Neural progenitor cell (in vitro differentiated cells): Measurements from ENCODE around the gene UBE2D2. TPM values are rescaled to one million over a fixed set of nuclear protein-coding genes. Genes with fewer than 3 reads are reported as not detected.

ENCODE experiments used
- DNase-seq: peaks from one replicate; pipeline ENCODE4 v3.0.0-alpha.2; 2016; ENCODE audit warnings: low spot score
- H2AFZ ChIP-seq: fragments of 200-600 bp; sonication (generic); replicated peaks from 2 replicates; pipeline ENCODE4 v1.6.1; 2016; ENCODE audit warnings: antibody characterized with exemption
- H3F3A ChIP-seq: fragments of 200-600 bp; sonication (generic); 2 replicates; pipeline ENCODE4 v1.6.1; 2016; ENCODE audit warnings: antibody characterized with exemption, low read depth
- H3K27ac ChIP-seq: fragments of 200-600 bp; sonication (generic); 2 replicates; pipeline ENCODE4 v1.5.1; 2016; ENCODE audit warnings: mild to moderate bottlenecking
- H3K27me3 ChIP-seq: fragments of 200-600 bp; sonication (generic); 2 replicates; pipeline ENCODE4 v1.6.1; 2016; ENCODE audit warnings: mild to moderate bottlenecking, moderate library complexity
- H3K36me3 ChIP-seq: fragments of 200-600 bp; sonication (generic); 2 replicates; pipeline ENCODE4 v1.5.1; 2016
- H3K4me1 ChIP-seq: fragments of 200-600 bp; sonication (generic); 2 replicates; pipeline ENCODE4 v1.6.1; 2016; ENCODE audit warnings: mixed run types
- H3K4me2 ChIP-seq: fragments of 200-600 bp; sonication (generic); 2 replicates; pipeline ENCODE4 v1.6.1; 2016
- H3K4me3 ChIP-seq: fragments of 200-600 bp; sonication (generic); 2 replicates; pipeline ENCODE4 v1.5.1; 2016
- H3K79me2 ChIP-seq: fragments of 200-600 bp; sonication (generic); 2 replicates; pipeline ENCODE4 v1.6.1; 2016; ENCODE audit warnings: low read depth
- H3K9ac ChIP-seq: fragments of 200-600 bp; sonication (generic); 2 replicates; pipeline ENCODE4 v1.6.1; 2016
- H3K9me3 ChIP-seq: fragments of 200-600 bp; sonication (generic); 2 replicates; pipeline ENCODE4 v1.5.1; 2016; ENCODE audit warnings: low read depth
- H4K20me1 ChIP-seq: fragments of 200-600 bp; sonication (generic); 2 replicates; pipeline ENCODE4 v1.6.1; 2016; ENCODE audit warnings: low read depth
- H3K27ac Mint-ChIP-seq: 3 replicates; pipeline ENCODE4 v1.8.0; 2021; ENCODE audit warnings: mixed read lengths
- H3K27me3 Mint-ChIP-seq: 2 replicates; pipeline ENCODE4 v1.8.0; 2022; ENCODE audit warnings: low read depth, mild to moderate bottlenecking, inconsistent platforms, moderate library complexity, mixed read lengths; ENCODE audit not compliant: insufficient read depth
- H3K36me3 Mint-ChIP-seq: 3 replicates; pipeline ENCODE4 v1.8.0; 2021; ENCODE audit warnings: mixed read lengths
- H3K4me1 Mint-ChIP-seq: 3 replicates; pipeline ENCODE4 v1.8.0; 2021; ENCODE audit warnings: mixed read lengths
- H3K4me3 Mint-ChIP-seq: 3 replicates; pipeline ENCODE4 v1.8.0; 2021; ENCODE audit warnings: mild to moderate bottlenecking, moderate library complexity, mixed read lengths
- H3K9me3 Mint-ChIP-seq: 3 replicates; pipeline ENCODE4 v1.8.0; 2020; ENCODE audit warnings: mixed read lengths
- CTCF ChIP-seq: fragments of 200-600 bp; sonication (generic); IDR thresholded peaks from 2 replicates; pipeline ENCODE4 v1.5.1; 2017; ENCODE audit warnings: antibody characterized with exemption, mild to moderate bottlenecking
- EZH2 ChIP-seq: fragments of 200-600 bp; sonication (generic); IDR thresholded peaks from 2 replicates; pipeline ENCODE4 v1.6.1; 2017; ENCODE audit warnings: antibody characterized with exemption, mild to moderate bottlenecking, moderate library complexity
- EZH2phosphoT487 ChIP-seq: fragments of 200-600 bp; sonication (generic); IDR thresholded peaks from 2 replicates; pipeline ENCODE4 v1.6.1; 2017; ENCODE audit warnings: antibody characterized with exemption
- total RNA-seq: library from RNA; depleted of rRNA; stranded (reverse); fragments of >200 nt; gene quantifications from 2 replicates; pipeline ENCODE4 v1.2.3, GENCODE V29; 2015; ENCODE audit warnings: low replicate concordance

The UBE2D2 gene
- total RNA-seq, 1 donor from 2014 or later = 141 TPM

GRCh38 chr5:139646912-139647505 is 85.9 kb downstream of the UBE2D2 start:
- Histone ChIP-seq H3K27ac (no peak overlapping the region), H3K79me2 (peaks cover 18% of the 10 kb centered on the region), H2AFZ (no peak overlapping the region), H3K27me3 (peaks cover 42% of the 10 kb centered on the region), H3K4me1 (peaks cover 42% of the 10 kb centered on the region), H3K9me3 (no peaks in the 10 kb centered on the region), H3F3A (peaks cover 49% of the 10 kb centered on the region), H3K4me2 (peak overlapping the region; percentile 97), H4K20me1 (peaks cover 38% of the 10 kb centered on the region), H3K4me3 (peak overlapping the region; percentile 89), H3K9ac (no peak overlapping the region), H3K36me3 (no peaks in the 10 kb centered on the region)
- H3K9me3 Mint-ChIP-seq = no peaks in the 10 kb centered on the region
- H3K4me3 Mint-ChIP-seq = peak overlapping the region; percentile 87
- H3K36me3 Mint-ChIP-seq = peaks cover 5% of the 10 kb centered on the region
- peaks cover 22% of the 10 kb centered on the region for H3K27me3 Mint-ChIP-seq
- peaks cover 48% of the 10 kb centered on the region for H3K4me1 Mint-ChIP-seq
- no peak for TF ChIP-seq EZH2phosphoT487
- no peak for TF ChIP-seq EZH2
- no peak for TF ChIP-seq CTCF
- H3K27ac Mint-ChIP-seq = no peak overlapping the region
- DNase-seq = peak; percentile 67

GRCh38 chr5:139647506-139648204 is 86.5 kb downstream of the UBE2D2 start:
- Histone ChIP-seq H3F3A (peaks cover 56% of the 10 kb centered on the region), H3K4me2 (peak overlapping the region; percentile 97), H2AFZ (no peak overlapping the region), H4K20me1 (peaks cover 34% of the 10 kb centered on the region), H3K27ac (no peak overlapping the region), H3K9ac (no peak overlapping the region), H3K4me3 (peak overlapping the region; percentile 89), H3K9me3 (no peaks in the 10 kb centered on the region), H3K4me1 (peaks cover 46% of the 10 kb centered on the region), H3K36me3 (no peaks in the 10 kb centered on the region), H3K27me3 (peaks cover 42% of the 10 kb centered on the region), H3K79me2 (peaks cover 24% of the 10 kb centered on the region)
- peaks cover 5% of the 10 kb centered on the region for H3K36me3 Mint-ChIP-seq
- H3K27ac Mint-ChIP-seq = no peak overlapping the region
- DNase-seq = peak; percentile 49
- peaks cover 22% of the 10 kb centered on the region for H3K27me3 Mint-ChIP-seq
- no peaks in the 10 kb centered on the region for H3K9me3 Mint-ChIP-seq
- no peak for TF ChIP-seq CTCF
- no peak for TF ChIP-seq EZH2phosphoT487
- no peak for TF ChIP-seq EZH2
- H3K4me1 Mint-ChIP-seq = peaks cover 50% of the 10 kb centered on the region
- peak overlapping the region; percentile 87 for H3K4me3 Mint-ChIP-seq

GRCh38 chr5:139648205-139649081 is 87.3 kb downstream of the UBE2D2 start, which contains the start of gene CXXC5:
Gene CXXC5 (plus strand): TSS chr5:139648349. CDS start chr5:139680524, 32,175 bp downstream.
- H3F3A ChIP-seq = peaks cover 59% of the 10 kb centered on the region
- H3K4me3 ChIP-seq = peak within 1 kb of the TSS; percentile 89
- peak within 1 kb of the TSS; percentile 97 for H3K4me2 ChIP-seq
- H3K4me1 ChIP-seq = peaks cover 46% of the 10 kb centered on the region
- H3K36me3 ChIP-seq = no peaks in the 10 kb centered on the region
- no peaks in the 10 kb centered on the region for H3K9me3 ChIP-seq
- DNase-seq = peak; percentile 94
- peaks cover 22% of the 10 kb centered on the region for H3K27me3 Mint-ChIP-seq
- peak within 1 kb of the TSS; percentile 78 for H2AFZ ChIP-seq
- H3K9ac ChIP-seq = no peak within 1 kb of the TSS
- TF ChIP-seq CTCF = no peak
- TF ChIP-seq EZH2phosphoT487 = peak; percentile 27
- H3K4me1 Mint-ChIP-seq = peaks cover 57% of the 10 kb centered on the region
- H3K79me2 ChIP-seq = peaks cover 32% of the 10 kb centered on the region
- H3K27ac Mint-ChIP-seq = no peak within 1 kb of the TSS
- H3K27ac ChIP-seq = no peak within 1 kb of the TSS
- peaks cover 5% of the 10 kb centered on the region for H3K36me3 Mint-ChIP-seq
- peak within 1 kb of the TSS; percentile 99 for H3K4me3 Mint-ChIP-seq
- H3K27me3 ChIP-seq = peaks cover 41% of the 10 kb centered on the region
- H4K20me1 ChIP-seq = peaks cover 34% of the 10 kb centered on the region
- no peaks in the 10 kb centered on the region for H3K9me3 Mint-ChIP-seq
